Activated B cell treated with CpG ODN at 0.5 μM for 24 hours (primary cell): ENCODE data around the gene RHD. TPM values are rescaled to one million over a fixed set of nuclear protein-coding genes. Genes with fewer than 3 reads are reported as not detected.
"Not testable (repeated sequence)": the region's sequence is repeated elsewhere in the genome, so short reads cannot be mapped to it uniquely, and the experiment has no call there.

ENCODE experiments used
- ATAC-seq: fragments of 200-7000 bp; cut with Tn5 transposase; one replicate; pipeline ENCODE4 v1.10.0; 2021; ENCODE audit warnings: low read depth, mild to moderate bottlenecking, moderate library complexity
- CTCF ChIA-PET: fragments of 350-600 bp; sonication (Branson Sonifier 250); formaldehyde crosslinking; loops from one replicate; lab custom pipeline; 2021; ENCODE audit warnings: antibody characterized with exemption; lab: Charles Lee
- POLR2A ChIA-PET: fragments of 350-600 bp; sonication (Branson Sonifier 250); formaldehyde crosslinking; loops from one replicate; lab custom pipeline; 2021; ENCODE audit warnings: antibody characterized with exemption; lab: Charles Lee
- DNase-seq: peaks from one replicate; pipeline ENCODE4 v3.0.0; 2022
- H3K27ac Mint-ChIP-seq: one replicate; pipeline ENCODE4 v1.8.0; 2020; ENCODE audit warnings: mixed read lengths
- H3K27me3 Mint-ChIP-seq: one replicate; pipeline ENCODE4 v1.8.0; 2021; ENCODE audit warnings: mixed read lengths
- H3K36me3 Mint-ChIP-seq: one replicate; pipeline ENCODE4 v1.8.0; 2021; ENCODE audit warnings: low read depth, mixed read lengths
- H3K4me1 Mint-ChIP-seq: one replicate; pipeline ENCODE4 v1.8.0; 2021; ENCODE audit warnings: mixed read lengths
- H3K4me3 Mint-ChIP-seq: one replicate; pipeline ENCODE4 v1.8.0; 2020; ENCODE audit warnings: mild to moderate bottlenecking, mixed read lengths
- H3K9me3 Mint-ChIP-seq: one replicate; pipeline ENCODE4 v1.8.0; 2020; ENCODE audit warnings: mixed read lengths
- intact Hi-C: fragments of 100-400 bp; cut with micrococcal nuclease; formaldehyde crosslinking; loops from one replicate; pipeline ENCODE4 v1.15.1; 2024
- total RNA-seq: library from RNA; stranded (reverse); gene quantifications from 2 replicates; pipeline ENCODE4 v1.2.3, GENCODE V29; 2022

The RHD gene
- total RNA-seq, 1 donor from 2014 or later, result not detected

DNA sequence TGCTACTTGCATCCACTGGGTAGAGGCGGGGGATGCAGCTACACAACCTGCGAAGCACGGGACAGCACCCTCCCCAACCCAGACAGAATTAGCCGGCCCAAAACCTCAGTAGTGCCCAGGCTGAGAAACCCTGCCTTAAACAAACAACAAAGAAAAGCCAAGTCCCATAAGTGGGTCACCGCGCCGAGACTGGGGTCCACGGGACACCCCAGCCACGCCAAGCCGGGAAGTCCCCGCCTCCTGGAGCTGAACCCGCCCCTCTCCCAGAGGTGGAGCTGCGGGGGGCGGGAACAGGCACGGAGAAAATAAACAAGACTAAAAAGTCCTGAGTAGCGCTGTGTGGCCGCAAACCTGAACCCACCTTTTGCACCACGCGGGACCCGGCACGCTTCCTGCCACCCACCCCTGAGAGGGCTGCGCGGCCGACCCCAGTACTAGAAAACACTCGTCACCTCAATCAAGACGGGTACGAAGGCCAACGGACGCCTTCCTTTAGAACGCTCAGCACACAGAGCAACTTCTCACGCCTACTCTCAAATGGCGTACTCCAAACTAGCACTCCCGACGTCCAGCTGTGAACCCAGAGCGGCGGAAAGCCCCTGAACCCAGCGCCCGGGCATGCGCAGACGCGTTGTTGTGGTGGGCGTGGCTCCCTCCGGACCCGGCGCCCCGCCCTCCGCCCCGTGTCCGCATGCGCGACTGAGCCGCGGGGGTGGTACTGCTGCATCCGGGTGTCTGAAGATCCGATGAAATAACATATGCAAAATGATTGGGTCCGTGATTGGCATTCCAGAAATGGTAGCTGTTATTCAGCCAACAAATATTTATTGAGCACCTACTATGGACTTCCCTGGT, 4.8 kb upstream of the RHD start:
- not testable (repeated sequence) for H3K27me3 Mint-ChIP-seq

DNA sequence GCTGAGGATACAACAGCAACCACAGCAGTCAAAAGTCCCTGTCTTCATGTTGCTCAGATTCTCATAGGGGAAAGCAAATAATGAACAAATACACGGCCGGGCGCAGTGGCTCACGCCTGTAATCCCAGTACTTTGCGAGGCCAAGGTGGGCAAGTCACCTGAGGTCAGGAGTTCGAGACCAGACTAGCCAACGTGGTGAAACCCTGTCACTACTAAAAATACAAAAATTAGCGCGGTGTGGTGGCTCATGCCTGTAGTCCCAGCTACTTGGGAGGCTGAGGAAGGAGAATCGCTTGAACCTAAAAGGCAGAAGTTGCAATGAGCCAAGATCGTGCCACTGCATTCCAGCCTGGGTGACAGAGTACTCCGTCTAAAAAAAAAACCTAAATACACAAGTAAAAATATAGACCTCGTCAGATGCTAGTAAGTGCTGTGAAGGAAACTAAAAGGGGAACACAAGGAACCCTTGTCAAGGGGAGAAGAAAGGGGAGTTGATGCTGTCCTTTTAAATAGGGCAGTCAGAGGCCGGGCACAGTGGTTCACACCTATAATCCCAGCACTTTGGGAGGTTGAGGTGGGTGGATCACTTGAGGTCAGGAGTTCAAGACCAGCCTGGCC, 4.1 kb upstream of the RHD start:
- H3K36me3 Mint-ChIP-seq, H3K27me3 Mint-ChIP-seq, H3K9me3 Mint-ChIP-seq, CTCF ChIA-PET, ATAC-seq, DNase-seq: not testable (repeated sequence)
- peaks cover 13% of the 10 kb centered on the region for H3K4me1 Mint-ChIP-seq
- intact Hi-C loops, result loop anchor here (1.0 kb wide), 1 partner anchor 21 kb away; the partner anchor contains the start of gene RSRP1
- POLR2A ChIA-PET, result interaction anchor here (0.7 to 1.5 kb wide), 4 partner anchors 21 to 1924 kb away, joined by 3 to 16 read pairs (median 5); partner anchors contain the start of genes HNRNPR, RSRP1 and SYF2
- H3K4me3 Mint-ChIP-seq, result peak overlapping the region; percentile 84
- H3K27ac Mint-ChIP-seq, result peak overlapping the region; percentile 82

More for the DNA sequence above, 4.8 kb upstream of the RHD start:
- H3K4me3 Mint-ChIP-seq, result peak overlapping the region; percentile 84
- peaks cover 13% of the 10 kb centered on the region for H3K4me1 Mint-ChIP-seq
- DNase-seq (peak; percentile 84), ATAC-seq (peak; percentile 82)
- CTCF ChIA-PET, H3K9me3 Mint-ChIP-seq: not testable (repeated sequence)
- H3K27ac Mint-ChIP-seq, result peak overlapping the region; percentile 82
- H3K36me3 Mint-ChIP-seq, result peaks cover 17% of the 10 kb centered on the region
- POLR2A ChIA-PET, result interaction anchor here (0.7 to 1.5 kb wide), 4 partner anchors 20 to 1923 kb away, joined by 3 to 16 read pairs (median 5); partner anchors contain the start of genes HNRNPR, RSRP1 and SYF2
- intact Hi-C loops, result loop anchor here (1.0 kb wide), 1 partner anchor 20 kb away; the partner anchor contains the start of gene RSRP1

DNA sequence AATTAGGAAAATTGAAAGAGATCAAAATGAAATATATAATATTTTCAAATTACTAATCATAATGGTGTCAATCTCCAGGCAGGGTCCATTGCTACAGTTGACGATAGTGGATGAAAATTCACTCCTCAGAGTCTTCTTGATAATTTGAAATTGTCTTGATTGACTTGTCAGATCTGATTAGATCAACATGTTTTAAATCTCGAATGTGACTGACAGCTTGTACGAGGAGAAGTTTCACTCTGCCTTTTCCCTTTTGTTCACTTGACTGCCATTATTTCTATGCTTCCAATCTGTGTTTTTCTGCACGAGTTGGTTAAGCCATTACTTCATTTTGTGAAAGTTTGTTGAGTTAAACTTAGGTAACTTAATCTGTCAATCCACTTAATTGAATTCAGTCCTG, 3.3 kb downstream of the RHD start:
- ATAC-seq, H3K4me1 Mint-ChIP-seq, H3K4me3 Mint-ChIP-seq, H3K36me3 Mint-ChIP-seq, DNase-seq, CTCF ChIA-PET, intact Hi-C loops, H3K27me3 Mint-ChIP-seq, H3K9me3 Mint-ChIP-seq, H3K27ac Mint-ChIP-seq, POLR2A ChIA-PET: not testable (repeated sequence)

DNA sequence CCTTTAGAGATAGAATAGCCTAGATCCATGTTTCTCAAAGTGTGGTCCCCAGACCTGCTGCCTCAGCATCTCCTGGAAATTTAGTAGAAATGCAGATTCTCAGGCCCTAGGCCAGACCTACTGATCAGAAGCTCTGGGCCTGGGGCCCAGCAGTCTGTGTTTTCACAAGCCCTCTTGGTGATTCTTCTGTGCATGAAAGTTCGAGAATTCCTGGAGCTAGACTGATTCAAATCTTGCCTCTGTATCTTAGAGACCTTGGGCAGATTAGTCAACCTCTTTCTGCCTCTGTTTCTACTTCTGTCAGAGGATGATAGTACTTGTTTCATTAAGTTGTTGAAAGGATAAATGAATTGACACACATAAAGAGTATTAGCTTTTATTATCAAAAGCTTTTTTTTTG, 5.0 kb downstream of the RHD start:
- CTCF ChIA-PET, H3K4me1 Mint-ChIP-seq, H3K36me3 Mint-ChIP-seq, ATAC-seq, DNase-seq, POLR2A ChIA-PET, H3K4me3 Mint-ChIP-seq, H3K9me3 Mint-ChIP-seq, H3K27me3 Mint-ChIP-seq, intact Hi-C loops, H3K27ac Mint-ChIP-seq: not testable (repeated sequence)

DNA sequence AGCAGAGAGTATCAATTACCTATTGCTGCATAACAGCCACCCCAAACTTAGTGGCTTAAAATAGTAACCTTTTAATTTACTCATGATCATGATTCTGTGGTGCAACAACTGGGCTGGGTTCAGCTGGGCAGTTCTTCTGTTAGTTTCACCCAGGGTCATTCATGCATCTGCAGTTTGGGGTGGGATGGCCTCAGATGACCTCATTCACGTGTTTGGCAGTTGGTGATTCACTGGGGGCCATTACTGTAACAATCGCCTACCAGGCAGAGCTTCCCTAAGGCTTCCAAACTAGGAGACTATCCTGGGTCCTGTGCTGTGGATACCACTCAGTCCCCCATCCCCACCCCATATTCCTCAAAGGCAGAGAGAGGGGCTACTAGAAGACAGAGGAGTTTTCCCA, 6.0 kb downstream of the RHD start:
- intact Hi-C loops, CTCF ChIA-PET, H3K27me3 Mint-ChIP-seq, POLR2A ChIA-PET, H3K4me3 Mint-ChIP-seq, ATAC-seq, H3K36me3 Mint-ChIP-seq, DNase-seq, H3K4me1 Mint-ChIP-seq, H3K27ac Mint-ChIP-seq, H3K9me3 Mint-ChIP-seq: not testable (repeated sequence)

DNA sequence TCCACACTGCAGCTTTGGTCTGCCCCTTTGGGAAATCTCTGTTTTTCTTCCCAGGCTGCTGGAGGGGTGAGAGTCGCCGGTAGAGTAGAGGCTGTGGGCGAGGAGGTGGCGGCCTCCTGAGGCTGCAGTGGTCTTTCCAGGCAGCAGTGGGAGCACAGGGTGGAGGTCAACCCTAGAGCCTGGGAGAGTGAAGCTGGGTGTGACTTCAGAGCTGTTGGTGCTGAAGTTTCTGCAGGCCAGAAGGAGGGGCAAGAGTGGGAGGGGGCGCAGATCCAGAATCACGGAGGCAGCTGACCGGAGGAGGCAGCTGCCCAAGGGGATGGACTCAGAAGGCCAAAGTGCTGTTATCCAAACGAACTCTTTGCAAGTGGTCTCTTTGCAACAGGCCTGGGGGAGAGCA, 6.5 kb downstream of the RHD start:
- H3K4me3 Mint-ChIP-seq, H3K36me3 Mint-ChIP-seq, intact Hi-C loops, H3K27me3 Mint-ChIP-seq, ATAC-seq, DNase-seq, H3K9me3 Mint-ChIP-seq, H3K4me1 Mint-ChIP-seq, POLR2A ChIA-PET, H3K27ac Mint-ChIP-seq, CTCF ChIA-PET: not testable (repeated sequence)

DNA sequence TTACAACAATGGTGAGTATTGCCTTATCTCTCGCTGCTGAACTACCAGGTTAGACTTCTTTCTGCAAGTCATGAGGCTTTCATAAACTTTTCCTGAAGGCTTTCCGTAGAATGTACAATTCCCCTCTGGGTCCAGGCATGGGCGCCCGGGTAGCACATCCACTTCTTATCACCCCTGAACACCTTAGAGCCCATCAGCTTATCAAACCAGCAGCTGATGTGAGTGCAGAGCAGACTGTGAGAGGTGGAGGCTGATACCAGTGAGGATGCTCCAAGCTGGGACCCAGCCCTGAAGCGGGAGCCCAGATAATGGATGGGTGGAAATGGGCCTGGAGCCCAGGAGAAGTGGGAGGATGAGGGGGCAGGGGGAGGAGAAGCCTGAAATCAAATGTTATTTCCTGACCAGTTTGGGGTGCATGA, 7.4 kb downstream of the RHD start:
- H3K36me3 Mint-ChIP-seq, DNase-seq, CTCF ChIA-PET, intact Hi-C loops, H3K9me3 Mint-ChIP-seq, H3K27ac Mint-ChIP-seq, H3K27me3 Mint-ChIP-seq, H3K4me1 Mint-ChIP-seq, H3K4me3 Mint-ChIP-seq, ATAC-seq, POLR2A ChIA-PET: not testable (repeated sequence)

DNA sequence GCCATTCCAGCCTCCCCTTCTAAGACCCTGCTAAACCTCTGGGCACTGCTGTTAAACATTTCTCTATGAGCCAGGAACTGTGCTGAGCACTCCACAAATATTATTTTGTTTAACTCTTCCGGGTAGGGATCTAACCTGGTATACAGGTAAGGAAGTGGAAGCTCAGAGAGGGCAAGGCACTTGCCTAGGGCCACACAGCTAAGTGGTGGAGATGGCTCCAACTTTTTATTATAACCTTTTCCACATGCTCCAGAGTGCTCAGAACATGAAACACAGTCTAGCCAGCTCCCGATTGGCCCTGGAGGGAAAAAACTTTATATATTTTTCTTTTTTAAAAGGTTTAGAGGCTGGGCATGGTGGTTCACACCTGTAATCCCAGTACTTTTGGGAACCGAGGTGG, 13.6 kb downstream of the RHD start:
- H3K36me3 Mint-ChIP-seq, H3K4me3 Mint-ChIP-seq, H3K27ac Mint-ChIP-seq, H3K27me3 Mint-ChIP-seq, CTCF ChIA-PET, intact Hi-C loops, POLR2A ChIA-PET, H3K9me3 Mint-ChIP-seq, DNase-seq, ATAC-seq: not testable (repeated sequence)
- peaks cover 13% of the 10 kb centered on the region for H3K4me1 Mint-ChIP-seq

DNA sequence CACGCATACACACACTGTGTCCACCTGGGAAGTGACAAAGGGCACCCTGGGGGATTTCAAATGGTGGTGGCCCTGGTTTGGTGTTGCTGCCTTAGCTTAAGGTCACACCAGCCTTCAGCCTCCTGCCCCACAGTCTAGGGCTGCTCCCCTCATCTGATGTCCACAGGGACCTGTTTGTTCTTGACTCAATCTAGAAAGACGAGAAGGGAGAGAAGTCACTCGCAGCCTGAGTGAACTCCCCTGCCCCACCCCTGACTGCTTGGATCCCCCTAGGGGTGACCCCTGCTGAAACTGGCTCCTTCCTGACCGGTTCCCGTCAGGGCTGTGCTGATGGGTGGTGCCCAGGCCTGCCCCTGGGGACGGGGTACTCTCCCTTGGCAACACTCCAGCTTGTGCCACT, 14.9 kb downstream of the RHD start:
- H3K4me1 Mint-ChIP-seq, CTCF ChIA-PET, H3K36me3 Mint-ChIP-seq, H3K4me3 Mint-ChIP-seq, POLR2A ChIA-PET, H3K27me3 Mint-ChIP-seq, intact Hi-C loops, DNase-seq, H3K9me3 Mint-ChIP-seq: not testable (repeated sequence)
- peak overlapping the region; percentile 18 for H3K27ac Mint-ChIP-seq
- peak; percentile 93 for ATAC-seq

DNA sequence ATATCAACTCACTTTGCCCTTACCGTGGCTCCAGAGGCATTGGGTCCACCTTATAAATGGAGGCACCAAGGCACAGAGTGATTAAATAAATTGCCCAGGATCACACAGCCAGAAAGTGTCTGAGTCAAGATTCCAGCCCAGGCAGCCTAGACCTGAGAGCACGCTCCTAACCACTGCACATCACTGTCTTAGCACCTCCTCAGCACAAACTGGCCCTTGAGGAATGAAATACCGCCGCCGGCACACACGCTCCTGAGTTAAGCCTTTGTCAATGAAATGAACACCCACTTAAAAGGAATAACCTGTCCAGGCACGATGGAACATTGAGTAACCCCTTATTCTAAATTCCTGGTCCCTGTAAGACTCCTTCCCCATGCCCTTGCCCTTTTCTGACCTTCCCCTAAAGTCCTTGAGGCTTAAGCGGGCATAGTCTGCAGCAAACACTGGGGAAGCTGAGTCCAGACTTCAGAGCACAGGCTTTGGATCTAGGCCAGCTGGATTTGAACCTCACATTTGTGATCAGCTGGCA, 16.3 kb downstream of the RHD start:
- H3K4me1 Mint-ChIP-seq, H3K9me3 Mint-ChIP-seq, H3K4me3 Mint-ChIP-seq, H3K27ac Mint-ChIP-seq, intact Hi-C loops, POLR2A ChIA-PET, CTCF ChIA-PET, ATAC-seq, H3K36me3 Mint-ChIP-seq, DNase-seq, H3K27me3 Mint-ChIP-seq: not testable (repeated sequence)

DNA sequence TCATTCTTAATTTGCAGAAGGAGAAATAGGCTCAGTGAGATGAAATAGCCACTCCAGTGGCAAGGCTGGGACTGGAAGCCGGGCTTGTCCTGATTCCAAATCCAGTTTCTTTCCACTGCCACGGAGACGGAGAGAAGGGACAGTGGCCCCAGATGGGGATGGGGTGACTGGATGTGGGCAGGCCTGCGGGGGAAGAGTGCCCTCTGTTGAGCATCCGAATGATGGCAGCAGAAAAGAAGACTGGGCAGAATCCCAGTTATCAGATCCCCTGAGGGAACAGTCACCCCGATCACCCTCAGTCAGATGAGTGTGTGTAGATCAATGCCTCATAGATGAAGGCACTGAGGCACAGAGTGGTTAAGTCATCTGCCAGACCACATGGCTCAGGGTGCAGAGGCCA, 17.7 kb downstream of the RHD start:
- CTCF ChIA-PET, POLR2A ChIA-PET, H3K27me3 Mint-ChIP-seq, H3K27ac Mint-ChIP-seq, H3K36me3 Mint-ChIP-seq, DNase-seq, H3K4me1 Mint-ChIP-seq, H3K4me3 Mint-ChIP-seq, H3K9me3 Mint-ChIP-seq, intact Hi-C loops: not testable (repeated sequence)
- ATAC-seq, result peak; percentile 33

DNA sequence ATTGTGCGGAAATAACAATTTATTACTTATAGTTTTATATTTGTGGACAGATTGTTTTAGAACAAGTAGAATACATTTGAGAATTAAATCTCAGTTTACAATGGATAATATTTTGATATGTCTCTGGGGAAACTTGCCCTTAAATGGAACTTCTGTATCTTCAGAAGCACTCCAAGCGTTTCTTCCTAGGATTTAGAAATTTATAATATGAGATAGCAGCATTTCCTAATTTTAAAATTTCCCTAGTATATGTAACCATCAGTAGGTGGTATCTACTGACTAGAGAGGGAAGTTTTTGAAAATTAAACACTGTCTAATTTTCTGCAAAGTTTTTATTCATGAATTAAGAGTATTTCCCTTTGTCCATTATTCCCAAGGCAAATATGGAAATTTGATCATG, 21.1 kb downstream of the RHD start:
- POLR2A ChIA-PET, H3K4me1 Mint-ChIP-seq, intact Hi-C loops, H3K27me3 Mint-ChIP-seq, H3K9me3 Mint-ChIP-seq, H3K4me3 Mint-ChIP-seq, DNase-seq, H3K27ac Mint-ChIP-seq, ATAC-seq, H3K36me3 Mint-ChIP-seq: not testable (repeated sequence)
- CTCF ChIA-PET, result interaction anchor here (0.7 kb wide), 1 partner anchor 605 kb away, joined by 3 read pairs; no protein-coding TSS in a partner anchor
